ENCODE measurements around the gene TDP1.

GRCh38 chr14:89912221-89912620 is 43.5 kb upstream of the TDP1 start:
- TF ChIP-seq ZFP3 (CRISPR knock-in tag; IDR thresholded peaks at IDR 0.05) (no peak), ARNTL (CRISPR knock-in tag; IDR thresholded peaks at IDR 0.05; ENCODE audit: borderline replicate concordance, low read depth) (no peak), GLIS3 (CRISPR knock-in tag; IDR thresholded peaks at IDR 0.05) (no peak), ZFP30 (CRISPR knock-in tag; IDR thresholded peaks at IDR 0.05) (no peak), PATZ1 (CRISPR knock-in tag; IDR thresholded peaks at IDR 0.05; ENCODE audit: borderline replicate concordance) (no peak), ZNF8 (CRISPR knock-in tag; IDR thresholded peaks at IDR 0.05) (no peak), POU6F1 (CRISPR knock-in tag; IDR thresholded peaks at IDR 0.05; ENCODE audit: borderline replicate concordance, low read depth) (no peak), CSRNP3 (CRISPR knock-in tag; IDR thresholded peaks at IDR 0.05) (no peak), TCF4 (CRISPR knock-in tag; IDR thresholded peaks at IDR 0.05; ENCODE audit: borderline replicate concordance) (no peak), RARB (CRISPR knock-in tag; IDR thresholded peaks at IDR 0.05) (no peak)
